IPS DF 6.9 (cell line): ENCODE results near the gene NPSR1.

Source experiments
- DNase-seq: peaks from one replicate; pipeline ENCODE4 v3.0.0-alpha.2; 2013; ENCODE audit warnings: low read depth, low spot score
- H3K27ac ChIP-seq: one replicate; pipeline ENCODE4 v1.5.1; 2013; ENCODE audit warnings: low read length, control low read depth
- H3K27me3 ChIP-seq: 2 replicates; pipeline ENCODE4 v1.6.1; 2013; ENCODE audit warnings: mild to moderate bottlenecking, low read length; ENCODE audit not compliant: control insufficient read depth, insufficient read depth
- H3K36me3 ChIP-seq: 2 replicates; pipeline ENCODE4 v1.6.1; 2013; ENCODE audit warnings: low read length; ENCODE audit not compliant: control insufficient read depth, insufficient read depth
- H3K4me1 ChIP-seq: 2 replicates; pipeline ENCODE4 v1.6.1; 2013; ENCODE audit warnings: low read length; ENCODE audit not compliant: control insufficient read depth, insufficient read depth
- H3K4me3 ChIP-seq: 2 replicates; pipeline ENCODE4 v1.5.1; 2013; ENCODE audit warnings: mild to moderate bottlenecking, low read length
- H3K9me3 ChIP-seq: 2 replicates; pipeline ENCODE4 v1.6.1; 2013; ENCODE audit warnings: low read length, inconsistent platforms; ENCODE audit not compliant: control insufficient read depth, insufficient read depth
- WGBS: extraction: QIAGEN DNeasy Blood & Tissue Kit; methylation state at CpG from one replicate; pipeline ENCODE4 v1.1.7; 2013; ENCODE audit warnings: mixed read lengths, missing lambda C conversion rate; ENCODE audit not compliant: insufficient read length, insufficient coverage; 5-methylcytosine and 5-hydroxymethylcytosine counted together

Gene NPSR1

GRCh38 chr7:34720289-34720688 lies 62.3 kb downstream of the NPSR1 start:
- no peak for DNase-seq
- Histone ChIP-seq H3K27ac (no peak overlapping the region), H3K27me3 (no peaks in the 10 kb centered on the region), H3K9me3 (no peaks in the 10 kb centered on the region), H3K4me1 (no peaks in the 10 kb centered on the region), H3K4me3 (no peak overlapping the region), H3K36me3 (no peaks in the 10 kb centered on the region)

GRCh38 chr7:34723338-34723737 lies 65.3 kb downstream of the NPSR1 start:
- no peak overlapping the region for H3K27ac ChIP-seq
- no peaks in the 10 kb centered on the region for H3K27me3 ChIP-seq
- no peak for DNase-seq
- no peaks in the 10 kb centered on the region for H3K36me3 ChIP-seq
- H3K4me3 ChIP-seq = no peak overlapping the region
- H3K9me3 ChIP-seq = no peaks in the 10 kb centered on the region
- no peaks in the 10 kb centered on the region for H3K4me1 ChIP-seq

GRCh38 chr7:34723866-34724490 lies 66.0 kb downstream of the NPSR1 start:
- Histone ChIP-seq H3K4me1 (no peaks in the 10 kb centered on the region), H3K36me3 (no peaks in the 10 kb centered on the region), H3K27ac (no peak overlapping the region), H3K4me3 (no peak overlapping the region), H3K9me3 (no peaks in the 10 kb centered on the region), H3K27me3 (no peaks in the 10 kb centered on the region)
- DNase-seq = no peak
- WGBS = no CpG with 5 or more reads among the region's 2 CpGs

- H3K36me3 ChIP-seq = no peaks in the 10 kb centered on the region
- H3K9me3 ChIP-seq = no peaks in the 10 kb centered on the region
- WGBS = no CpG with 5 or more reads among the region's 1 CpG
- no peaks in the 10 kb centered on the region for H3K27me3 ChIP-seq
- no peaks in the 10 kb centered on the region for H3K4me1 ChIP-seq
- no peak overlapping the region for H3K4me3 ChIP-seq
- no peak overlapping the region for H3K27ac ChIP-seq
- no peak for DNase-seq
Observed at GRCh38 chr7:34726221-34726620, 68.2 kb downstream of the NPSR1 start.

- DNase-seq = no peak
- Histone ChIP-seq H3K36me3 (no peaks in the 10 kb centered on the region), H3K4me1 (no peaks in the 10 kb centered on the region), H3K9me3 (no peaks in the 10 kb centered on the region), H3K4me3 (no peak overlapping the region), H3K27me3 (no peaks in the 10 kb centered on the region), H3K27ac (no peak overlapping the region)
- no CpG with 5 or more reads among the region's 2 CpGs for WGBS
Observed at GRCh38 chr7:34727464-34727995, 69.5 kb downstream of the NPSR1 start.

- H3K4me3 ChIP-seq = no peak overlapping the region
- no peaks in the 10 kb centered on the region for H3K36me3 ChIP-seq
- H3K27me3 ChIP-seq = no peaks in the 10 kb centered on the region
- WGBS = no CpG with 5 or more reads among the region's 7 CpGs
- H3K27ac ChIP-seq = no peak overlapping the region
- H3K9me3 ChIP-seq = no peaks in the 10 kb centered on the region
- no peaks in the 10 kb centered on the region for H3K4me1 ChIP-seq
- DNase-seq = no peak
Observed at GRCh38 chr7:34728156-34728555, 70.1 kb downstream of the NPSR1 start.

- Histone ChIP-seq H3K4me3 (no peak overlapping the region), H3K27ac (no peak overlapping the region), H3K27me3 (no peaks in the 10 kb centered on the region), H3K36me3 (no peaks in the 10 kb centered on the region), H3K9me3 (no peaks in the 10 kb centered on the region), H3K4me1 (no peaks in the 10 kb centered on the region)
- no peak for DNase-seq
- no CpG with 5 or more reads among the region's 1 CpG for WGBS
Observed at GRCh38 chr7:34734771-34735170, 76.8 kb downstream of the NPSR1 start.

- Histone ChIP-seq H3K9me3 (no peaks in the 10 kb centered on the region), H3K4me3 (no peak overlapping the region), H3K27ac (no peak overlapping the region), H3K4me1 (no peaks in the 10 kb centered on the region), H3K36me3 (no peaks in the 10 kb centered on the region), H3K27me3 (no peaks in the 10 kb centered on the region)
- WGBS = no CpG with 5 or more reads among the region's 2 CpGs
- DNase-seq = no peak
Observed at GRCh38 chr7:34735526-34735925, 77.5 kb downstream of the NPSR1 start.

GRCh38 chr7:34739651-34740300 lies 81.8 kb downstream of the NPSR1 start:
- Histone ChIP-seq H3K4me3 (no peak overlapping the region), H3K27ac (no peak overlapping the region), H3K9me3 (no peaks in the 10 kb centered on the region), H3K4me1 (no peaks in the 10 kb centered on the region), H3K27me3 (no peaks in the 10 kb centered on the region), H3K36me3 (no peaks in the 10 kb centered on the region)
- no CpG with 5 or more reads among the region's 5 CpGs for WGBS
- no peak for DNase-seq

GRCh38 chr7:34740840-34741239 lies 82.8 kb downstream of the NPSR1 start:
- Histone ChIP-seq H3K27me3 (no peaks in the 10 kb centered on the region), H3K4me1 (no peaks in the 10 kb centered on the region), H3K27ac (no peak overlapping the region), H3K9me3 (no peaks in the 10 kb centered on the region), H3K4me3 (no peak overlapping the region), H3K36me3 (no peaks in the 10 kb centered on the region)
- no CpG with 5 or more reads among the region's 1 CpG for WGBS
- no peak for DNase-seq
